CD4-positive, alpha-beta T cell treated with Interleukin-17A for 4 hours (primary cell): ENCODE data around the gene HES3.
"Not testable (repeated sequence)": the region's sequence is repeated elsewhere in the genome, so short reads cannot be mapped to it uniquely, and the experiment has no call there.

Experiments used
- DNase-seq: peaks from one replicate; pipeline ENCODE4 v3.0.0-alpha.2; 2020; ENCODE audit warnings: mixed read lengths

HES3 gene

GRCh38 chr1:6219641-6220040, 24.3 kb upstream of the HES3 start:
- not testable (repeated sequence) for DNase-seq

- no peak for DNase-seq
These were observed 23.7 kb upstream of the HES3 start for GRCh38 chr1:6220236-6220635.

GRCh38 chr1:6221210-6221784, 22.7 kb upstream of the HES3 start:
- no peak for DNase-seq

GRCh38 chr1:6222636-6223035, 21.3 kb upstream of the HES3 start:
- no peak for DNase-seq

- DNase-seq = no peak
These were observed 20.4 kb upstream of the HES3 start for GRCh38 chr1:6223617-6224016.

GRCh38 chr1:6224718-6225117, 19.3 kb upstream of the HES3 start:
- no peak for DNase-seq

- no peak for DNase-seq
These were observed 18.3 kb upstream of the HES3 start for GRCh38 chr1:6225651-6226050.

GRCh38 chr1:6233376-6233775, 10.6 kb upstream of the HES3 start:
- DNase-seq = no peak

- no peak for DNase-seq
These were observed 9.3 kb upstream of the HES3 start for GRCh38 chr1:6234502-6235295.

- DNase-seq = peak; percentile 36
These were observed 8.7 kb upstream of the HES3 start for GRCh38 chr1:6235296-6235677.

GRCh38 chr1:6237093-6237492, 6.9 kb upstream of the HES3 start:
- no peak for DNase-seq

- DNase-seq = no peak
These were observed 4.7 kb upstream of the HES3 start for GRCh38 chr1:6239213-6239752.

- DNase-seq = no peak
These were observed 3.8 kb upstream of the HES3 start for GRCh38 chr1:6239950-6240768.

GRCh38 chr1:6241107-6241886, 2.7 kb upstream of the HES3 start:
- no peak for DNase-seq

GRCh38 chr1:6241887-6242740, 1.9 kb upstream of the HES3 start:
- no peak for DNase-seq

GRCh38 chr1:6243053-6243834, 735 bp upstream of the HES3 start:
- DNase-seq = no peak

GRCh38 chr1:6244401-6245049, 546 bp downstream of the HES3 start:
- DNase-seq = no peak

GRCh38 chr1:6245086-6245868, 1.3 kb downstream of the HES3 start:
- DNase-seq = peak; percentile 86

GRCh38 chr1:6245869-6246496, 2.0 kb downstream of the HES3 start:
- DNase-seq = peak; percentile 41
